HEK293 (cell line): ENCODE data around the gene LAMA5.

Source experiments
- BCL11A ChIP-seq: fragments of 450-650 bp; formaldehyde crosslinking; IDR thresholded peaks from 2 replicates; pipeline ENCODE4 v1.5.1; 2016; ENCODE audit warnings: low read depth, missing biosample characterization, missing genetic modification characterization
- EGR2 ChIP-seq: fragments of 450-650 bp; formaldehyde crosslinking; IDR thresholded peaks from 2 replicates; pipeline ENCODE4 v1.5.1; 2016; ENCODE audit warnings: low read depth, missing biosample characterization, missing genetic modification characterization
- HOXA7 ChIP-seq: sonication (generic); formaldehyde crosslinking; IDR thresholded peaks from 2 replicates; pipeline ENCODE4 v1.8.1; 2022; ENCODE audit warnings: missing genetic modification reagents, borderline replicate concordance
- SCRT2 ChIP-seq: fragments of 450-650 bp; formaldehyde crosslinking; IDR thresholded peaks from 2 replicates; pipeline ENCODE4 v1.5.1; 2016; ENCODE audit warnings: missing biosample characterization, missing genetic modification characterization
- SP7 ChIP-seq: fragments of 450-650 bp; formaldehyde crosslinking; IDR thresholded peaks from 2 replicates; pipeline ENCODE4 v1.5.1; 2016; ENCODE audit warnings: missing biosample characterization, missing genetic modification characterization
- ZBTB8A ChIP-seq: fragments of 450-650 bp; formaldehyde crosslinking; IDR thresholded peaks from 2 replicates; pipeline ENCODE4 v1.5.1; 2016; ENCODE audit warnings: missing biosample characterization, missing genetic modification characterization
- ZEB2 ChIP-seq: fragments of 450-650 bp; formaldehyde crosslinking; IDR thresholded peaks from 2 replicates; pipeline ENCODE4 v1.5.1; 2016; ENCODE audit warnings: missing biosample characterization, missing genetic modification characterization
- ZFP3 ChIP-seq: fragments of 450-650 bp; formaldehyde crosslinking; IDR thresholded peaks from 2 replicates; pipeline ENCODE4 v1.5.1; 2016; ENCODE audit warnings: low read depth, missing biosample characterization, missing genetic modification characterization
- ZFP37 ChIP-seq: fragments of 450-650 bp; formaldehyde crosslinking; IDR thresholded peaks from 2 replicates; pipeline ENCODE4 v1.5.1; 2016; ENCODE audit warnings: missing biosample characterization, missing genetic modification characterization
- ZNF202 ChIP-seq: fragments of 450-650 bp; formaldehyde crosslinking; IDR thresholded peaks from 2 replicates; pipeline ENCODE4 v1.5.1; 2016; ENCODE audit warnings: missing biosample characterization, missing genetic modification characterization, borderline replicate concordance
- ZNF223 ChIP-seq: fragments of 450-650 bp; formaldehyde crosslinking; IDR thresholded peaks from 2 replicates; pipeline ENCODE4 v1.5.1; 2016; ENCODE audit warnings: missing biosample characterization, missing genetic modification characterization
- ZNF416 ChIP-seq: fragments of 450-650 bp; formaldehyde crosslinking; IDR thresholded peaks from 2 replicates; pipeline ENCODE4 v1.5.1; 2016; ENCODE audit warnings: missing biosample characterization, missing genetic modification characterization
- ZNF510 ChIP-seq: fragments of 450-650 bp; formaldehyde crosslinking; IDR thresholded peaks from 2 replicates; pipeline ENCODE4 v1.5.1; 2018; ENCODE audit warnings: mild to moderate bottlenecking, missing genetic modification characterization, missing biosample characterization; ENCODE audit not compliant: insufficient replicate concordance
- ZNF530 ChIP-seq: fragments of 450-650 bp; formaldehyde crosslinking; IDR thresholded peaks from 2 replicates; pipeline ENCODE4 v1.5.1; 2016; ENCODE audit warnings: low read depth, missing biosample characterization, missing genetic modification characterization
- ZNF600 ChIP-seq: fragments of 450-650 bp; formaldehyde crosslinking; IDR thresholded peaks from 2 replicates; pipeline ENCODE4 v1.5.1; 2016; ENCODE audit warnings: missing biosample characterization, missing genetic modification characterization
- ZNF76 ChIP-seq: fragments of 450-650 bp; formaldehyde crosslinking; IDR thresholded peaks from 2 replicates; pipeline ENCODE4; 2016; ENCODE audit warnings: low read depth, missing biosample characterization, missing genetic modification characterization, borderline replicate concordance
- ZNF785 ChIP-seq: fragments of 450-650 bp; formaldehyde crosslinking; IDR thresholded peaks from 2 replicates; pipeline ENCODE4 v1.5.1; 2016; ENCODE audit warnings: missing biosample characterization, missing genetic modification characterization
- TF ChIP-seq, protein P1 (sequence below): fragments of 450-650 bp; formaldehyde crosslinking; IDR thresholded peaks from 2 replicates; pipeline ENCODE4 v1.5.1; 2016; ENCODE audit warnings: missing biosample characterization, missing genetic modification characterization
- TF ChIP-seq, protein P2 (sequence below): fragments of 450-650 bp; formaldehyde crosslinking; IDR thresholded peaks from 2 replicates; pipeline ENCODE4 v1.5.1; 2016; ENCODE audit warnings: missing biosample characterization, missing genetic modification characterization
- TF ChIP-seq, protein P3 (sequence below): fragments of 450-650 bp; formaldehyde crosslinking; IDR thresholded peaks from 2 replicates; pipeline ENCODE4 v1.5.1; 2016; ENCODE audit warnings: missing biosample characterization, missing genetic modification characterization
- TF ChIP-seq, protein P4 (sequence below): fragments of 450-650 bp; formaldehyde crosslinking; IDR thresholded peaks from 2 replicates; pipeline ENCODE4 v1.5.1; 2017; ENCODE audit warnings: missing biosample characterization, missing genetic modification characterization
- TF ChIP-seq, protein P5 (sequence below): fragments of 450-650 bp; formaldehyde crosslinking; IDR thresholded peaks from 2 replicates; pipeline ENCODE4 v1.5.1; 2016; ENCODE audit warnings: missing biosample characterization, missing genetic modification characterization
- TF ChIP-seq, protein P6 (sequence below): fragments of 450-650 bp; formaldehyde crosslinking; IDR thresholded peaks from 2 replicates; pipeline ENCODE4 v1.5.1; 2016; ENCODE audit warnings: missing biosample characterization, missing genetic modification characterization
- TF ChIP-seq, protein P7 (sequence below): fragments of 450-650 bp; formaldehyde crosslinking; IDR thresholded peaks from 2 replicates; pipeline ENCODE4 v1.5.1; 2016; ENCODE audit warnings: missing biosample characterization, missing genetic modification characterization
- TF ChIP-seq, protein P8 (sequence below): fragments of 450-650 bp; formaldehyde crosslinking; IDR thresholded peaks from 2 replicates; pipeline ENCODE4 v1.5.1; 2016; ENCODE audit warnings: missing biosample characterization, missing genetic modification characterization

LAMA5 gene

DNA sequence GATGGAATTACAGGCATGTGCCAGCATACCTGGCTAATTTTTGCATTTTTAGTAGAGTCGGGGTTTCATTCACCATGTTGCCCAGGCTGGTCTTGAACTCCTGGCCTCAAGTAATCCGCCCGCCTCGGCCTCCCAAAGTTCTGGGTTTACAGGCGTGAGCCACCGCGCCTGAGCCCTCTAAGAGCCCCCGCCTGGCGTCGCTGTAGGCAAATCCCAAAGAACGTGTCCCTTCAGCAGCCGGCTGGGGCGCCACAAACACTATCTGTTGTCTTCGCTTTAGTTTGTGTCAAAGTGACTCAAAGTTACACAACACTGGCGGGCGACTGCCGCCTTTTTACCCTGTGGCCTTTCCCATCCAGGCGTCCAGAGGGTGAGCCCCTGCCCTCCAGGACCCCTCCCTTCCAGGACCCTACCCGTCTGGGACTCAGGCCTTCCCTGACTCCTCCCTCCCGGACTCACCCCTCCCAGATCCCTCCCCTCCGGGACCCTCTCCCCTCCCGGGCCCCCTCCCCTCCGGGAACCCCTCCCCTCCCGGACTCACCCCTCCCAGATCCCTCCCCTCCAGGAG is 65.3 kb downstream of the LAMA5 start (continued):
- TF ChIP-seq, protein P1, sequence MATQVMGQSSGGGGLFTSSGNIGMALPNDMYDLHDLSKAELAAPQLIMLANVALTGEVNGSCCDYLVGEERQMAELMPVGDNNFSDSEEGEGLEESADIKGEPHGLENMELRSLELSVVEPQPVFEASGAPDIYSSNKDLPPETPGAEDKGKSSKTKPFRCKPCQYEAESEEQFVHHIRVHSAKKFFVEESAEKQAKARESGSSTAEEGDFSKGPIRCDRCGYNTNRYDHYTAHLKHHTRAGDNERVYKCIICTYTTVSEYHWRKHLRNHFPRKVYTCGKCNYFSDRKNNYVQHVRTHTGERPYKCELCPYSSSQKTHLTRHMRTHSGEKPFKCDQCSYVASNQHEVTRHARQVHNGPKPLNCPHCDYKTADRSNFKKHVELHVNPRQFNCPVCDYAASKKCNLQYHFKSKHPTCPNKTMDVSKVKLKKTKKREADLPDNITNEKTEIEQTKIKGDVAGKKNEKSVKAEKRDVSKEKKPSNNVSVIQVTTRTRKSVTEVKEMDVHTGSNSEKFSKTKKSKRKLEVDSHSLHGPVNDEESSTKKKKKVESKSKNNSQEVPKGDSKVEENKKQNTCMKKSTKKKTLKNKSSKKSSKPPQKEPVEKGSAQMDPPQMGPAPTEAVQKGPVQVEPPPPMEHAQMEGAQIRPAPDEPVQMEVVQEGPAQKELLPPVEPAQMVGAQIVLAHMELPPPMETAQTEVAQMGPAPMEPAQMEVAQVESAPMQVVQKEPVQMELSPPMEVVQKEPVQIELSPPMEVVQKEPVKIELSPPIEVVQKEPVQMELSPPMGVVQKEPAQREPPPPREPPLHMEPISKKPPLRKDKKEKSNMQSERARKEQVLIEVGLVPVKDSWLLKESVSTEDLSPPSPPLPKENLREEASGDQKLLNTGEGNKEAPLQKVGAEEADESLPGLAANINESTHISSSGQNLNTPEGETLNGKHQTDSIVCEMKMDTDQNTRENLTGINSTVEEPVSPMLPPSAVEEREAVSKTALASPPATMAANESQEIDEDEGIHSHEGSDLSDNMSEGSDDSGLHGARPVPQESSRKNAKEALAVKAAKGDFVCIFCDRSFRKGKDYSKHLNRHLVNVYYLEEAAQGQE (tag by site-specific recombination): no peak
- TF ChIP-seq, protein P2, sequence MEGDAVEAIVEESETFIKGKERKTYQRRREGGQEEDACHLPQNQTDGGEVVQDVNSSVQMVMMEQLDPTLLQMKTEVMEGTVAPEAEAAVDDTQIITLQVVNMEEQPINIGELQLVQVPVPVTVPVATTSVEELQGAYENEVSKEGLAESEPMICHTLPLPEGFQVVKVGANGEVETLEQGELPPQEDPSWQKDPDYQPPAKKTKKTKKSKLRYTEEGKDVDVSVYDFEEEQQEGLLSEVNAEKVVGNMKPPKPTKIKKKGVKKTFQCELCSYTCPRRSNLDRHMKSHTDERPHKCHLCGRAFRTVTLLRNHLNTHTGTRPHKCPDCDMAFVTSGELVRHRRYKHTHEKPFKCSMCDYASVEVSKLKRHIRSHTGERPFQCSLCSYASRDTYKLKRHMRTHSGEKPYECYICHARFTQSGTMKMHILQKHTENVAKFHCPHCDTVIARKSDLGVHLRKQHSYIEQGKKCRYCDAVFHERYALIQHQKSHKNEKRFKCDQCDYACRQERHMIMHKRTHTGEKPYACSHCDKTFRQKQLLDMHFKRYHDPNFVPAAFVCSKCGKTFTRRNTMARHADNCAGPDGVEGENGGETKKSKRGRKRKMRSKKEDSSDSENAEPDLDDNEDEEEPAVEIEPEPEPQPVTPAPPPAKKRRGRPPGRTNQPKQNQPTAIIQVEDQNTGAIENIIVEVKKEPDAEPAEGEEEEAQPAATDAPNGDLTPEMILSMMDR (tag by site-specific recombination): peak; percentile 99
- TF ChIP-seq SP7 (tag by site-specific recombination) (peak; percentile 70), ZNF510 (tag by site-specific recombination) (no peak), ZNF76 (tag by site-specific recombination) (peak; percentile 51), HOXA7 (CRISPR knock-in tag) (no peak), ZNF530 (no peak), SCRT2 (tag by site-specific recombination) (0 out of 2 replicates have a peak, but pooled peaks have one; percentile 39), ZNF600 (tag by site-specific recombination) (peak; percentile 28), ZNF223 (tag by site-specific recombination) (no peak), ZNF416 (tag by site-specific recombination) (no peak), ZBTB8A (tag by site-specific recombination) (peak; percentile 99), ZEB2 (tag by site-specific recombination) (peak; percentile 62), ZFP37 (tag by site-specific recombination) (0 out of 2 replicates have a peak, but pooled peaks have one; percentile 26), ZNF785 (peak; percentile 95), ZFP3 (no peak), EGR2 (0 out of 2 replicates have a peak, but pooled peaks have one; percentile 8), ZNF202 (tag by site-specific recombination) (no peak), BCL11A (tag by site-specific recombination) (peak; percentile 76; the same call in 1 of the 2 replicates)
- TF ChIP-seq, protein P3, sequence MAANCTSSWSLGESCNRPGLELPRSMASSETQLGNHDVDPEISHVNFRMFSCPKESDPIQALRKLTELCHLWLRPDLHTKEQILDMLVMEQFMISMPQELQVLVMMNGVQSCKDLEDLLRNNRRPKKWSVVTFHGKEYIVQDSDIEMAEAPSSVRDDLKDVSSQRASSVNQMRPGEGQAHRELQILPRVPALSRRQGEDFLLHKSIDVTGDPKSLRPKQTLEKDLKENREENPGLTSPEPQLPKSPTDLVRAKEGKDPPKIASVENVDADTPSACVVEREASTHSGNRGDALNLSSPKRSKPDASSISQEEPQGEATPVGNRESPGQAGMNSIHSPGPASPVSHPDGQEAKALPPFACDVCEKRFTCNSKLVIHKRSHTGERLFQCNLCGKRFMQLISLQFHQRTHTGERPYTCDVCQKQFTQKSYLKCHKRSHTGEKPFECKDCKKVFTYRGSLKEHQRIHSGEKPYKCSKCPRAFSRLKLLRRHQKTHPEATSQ (tag by site-specific recombination): 0 out of 2 replicates have a peak, but pooled peaks have one; percentile 78
- TF ChIP-seq, protein P4, sequence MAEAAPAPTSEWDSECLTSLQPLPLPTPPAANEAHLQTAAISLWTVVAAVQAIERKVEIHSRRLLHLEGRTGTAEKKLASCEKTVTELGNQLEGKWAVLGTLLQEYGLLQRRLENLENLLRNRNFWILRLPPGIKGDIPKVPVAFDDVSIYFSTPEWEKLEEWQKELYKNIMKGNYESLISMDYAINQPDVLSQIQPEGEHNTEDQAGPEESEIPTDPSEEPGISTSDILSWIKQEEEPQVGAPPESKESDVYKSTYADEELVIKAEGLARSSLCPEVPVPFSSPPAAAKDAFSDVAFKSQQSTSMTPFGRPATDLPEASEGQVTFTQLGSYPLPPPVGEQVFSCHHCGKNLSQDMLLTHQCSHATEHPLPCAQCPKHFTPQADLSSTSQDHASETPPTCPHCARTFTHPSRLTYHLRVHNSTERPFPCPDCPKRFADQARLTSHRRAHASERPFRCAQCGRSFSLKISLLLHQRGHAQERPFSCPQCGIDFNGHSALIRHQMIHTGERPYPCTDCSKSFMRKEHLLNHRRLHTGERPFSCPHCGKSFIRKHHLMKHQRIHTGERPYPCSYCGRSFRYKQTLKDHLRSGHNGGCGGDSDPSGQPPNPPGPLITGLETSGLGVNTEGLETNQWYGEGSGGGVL (tag by site-specific recombination): peak; percentile 96
- TF ChIP-seq, protein P5, sequence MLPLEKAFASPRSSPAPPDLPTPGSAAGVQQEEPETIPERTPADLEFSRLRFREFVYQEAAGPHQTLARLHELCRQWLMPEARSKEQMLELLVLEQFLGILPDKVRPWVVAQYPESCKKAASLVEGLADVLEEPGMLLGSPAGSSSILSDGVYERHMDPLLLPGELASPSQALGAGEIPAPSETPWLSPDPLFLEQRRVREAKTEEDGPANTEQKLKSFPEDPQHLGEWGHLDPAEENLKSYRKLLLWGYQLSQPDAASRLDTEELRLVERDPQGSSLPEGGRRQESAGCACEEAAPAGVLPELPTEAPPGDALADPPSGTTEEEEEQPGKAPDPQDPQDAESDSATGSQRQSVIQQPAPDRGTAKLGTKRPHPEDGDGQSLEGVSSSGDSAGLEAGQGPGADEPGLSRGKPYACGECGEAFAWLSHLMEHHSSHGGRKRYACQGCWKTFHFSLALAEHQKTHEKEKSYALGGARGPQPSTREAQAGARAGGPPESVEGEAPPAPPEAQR (tag by site-specific recombination): no peak
- TF ChIP-seq, protein P6, sequence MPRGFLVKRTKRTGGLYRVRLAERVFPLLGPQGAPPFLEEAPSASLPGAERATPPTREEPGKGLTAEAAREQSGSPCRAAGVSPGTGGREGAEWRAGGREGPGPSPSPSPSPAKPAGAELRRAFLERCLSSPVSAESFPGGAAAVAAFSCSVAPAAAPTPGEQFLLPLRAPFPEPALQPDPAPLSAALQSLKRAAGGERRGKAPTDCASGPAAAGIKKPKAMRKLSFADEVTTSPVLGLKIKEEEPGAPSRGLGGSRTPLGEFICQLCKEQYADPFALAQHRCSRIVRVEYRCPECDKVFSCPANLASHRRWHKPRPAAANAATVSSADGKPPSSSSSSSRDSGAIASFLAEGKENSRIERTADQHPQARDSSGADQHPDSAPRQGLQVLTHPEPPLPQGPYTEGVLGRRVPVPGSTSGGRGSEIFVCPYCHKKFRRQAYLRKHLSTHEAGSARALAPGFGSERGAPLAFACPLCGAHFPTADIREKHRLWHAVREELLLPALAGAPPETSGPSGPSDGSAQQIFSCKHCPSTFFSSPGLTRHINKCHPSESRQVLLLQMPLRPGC (tag by site-specific recombination): 0 out of 2 replicates have a peak, but pooled peaks have one; percentile 39
- TF ChIP-seq, protein P7, sequence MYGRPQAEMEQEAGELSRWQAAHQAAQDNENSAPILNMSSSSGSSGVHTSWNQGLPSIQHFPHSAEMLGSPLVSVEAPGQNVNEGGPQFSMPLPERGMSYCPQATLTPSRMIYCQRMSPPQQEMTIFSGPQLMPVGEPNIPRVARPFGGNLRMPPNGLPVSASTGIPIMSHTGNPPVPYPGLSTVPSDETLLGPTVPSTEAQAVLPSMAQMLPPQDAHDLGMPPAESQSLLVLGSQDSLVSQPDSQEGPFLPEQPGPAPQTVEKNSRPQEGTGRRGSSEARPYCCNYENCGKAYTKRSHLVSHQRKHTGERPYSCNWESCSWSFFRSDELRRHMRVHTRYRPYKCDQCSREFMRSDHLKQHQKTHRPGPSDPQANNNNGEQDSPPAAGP (tag by site-specific recombination): peak; percentile 60
- TF ChIP-seq, protein P8, sequence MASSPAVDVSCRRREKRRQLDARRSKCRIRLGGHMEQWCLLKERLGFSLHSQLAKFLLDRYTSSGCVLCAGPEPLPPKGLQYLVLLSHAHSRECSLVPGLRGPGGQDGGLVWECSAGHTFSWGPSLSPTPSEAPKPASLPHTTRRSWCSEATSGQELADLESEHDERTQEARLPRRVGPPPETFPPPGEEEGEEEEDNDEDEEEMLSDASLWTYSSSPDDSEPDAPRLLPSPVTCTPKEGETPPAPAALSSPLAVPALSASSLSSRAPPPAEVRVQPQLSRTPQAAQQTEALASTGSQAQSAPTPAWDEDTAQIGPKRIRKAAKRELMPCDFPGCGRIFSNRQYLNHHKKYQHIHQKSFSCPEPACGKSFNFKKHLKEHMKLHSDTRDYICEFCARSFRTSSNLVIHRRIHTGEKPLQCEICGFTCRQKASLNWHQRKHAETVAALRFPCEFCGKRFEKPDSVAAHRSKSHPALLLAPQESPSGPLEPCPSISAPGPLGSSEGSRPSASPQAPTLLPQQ: peak; percentile 62; the same call in 1 of the 2 replicates
